PC-3 (cell line): ENCODE measurements around the gene RNU1-2.
"Not testable (repeated sequence)": the region's sequence is repeated elsewhere in the genome, so short reads cannot be mapped to it uniquely, and the experiment has no call there.

Experiments
- EZH2 ChIP-seq: fragments of 300-600 bp; sonication (generic); IDR thresholded peaks from one replicate; pipeline ENCODE4 v1.6.1; 2017; ENCODE audit warnings: antibody characterized with exemption, mild to moderate bottlenecking, low read length; ENCODE audit not compliant: unreplicated experiment
- EZH2phosphoT487 ChIP-seq: fragments of 300-600 bp; sonication (generic); IDR thresholded peaks from 2 replicates; pipeline ENCODE4 v1.6.1; 2018; ENCODE audit warnings: mild to moderate bottlenecking, antibody characterized with exemption, low read length, borderline replicate concordance
- TF ChIP-seq, protein P1 (sequence below): fragments of 300-600 bp; sonication (generic); conservative IDR thresholded peaks from 2 replicates; pipeline ENCODE4 v1.5.1; 2017; ENCODE audit warnings: antibody characterized with exemption, low read depth, mild to moderate bottlenecking, low read length

DNA sequence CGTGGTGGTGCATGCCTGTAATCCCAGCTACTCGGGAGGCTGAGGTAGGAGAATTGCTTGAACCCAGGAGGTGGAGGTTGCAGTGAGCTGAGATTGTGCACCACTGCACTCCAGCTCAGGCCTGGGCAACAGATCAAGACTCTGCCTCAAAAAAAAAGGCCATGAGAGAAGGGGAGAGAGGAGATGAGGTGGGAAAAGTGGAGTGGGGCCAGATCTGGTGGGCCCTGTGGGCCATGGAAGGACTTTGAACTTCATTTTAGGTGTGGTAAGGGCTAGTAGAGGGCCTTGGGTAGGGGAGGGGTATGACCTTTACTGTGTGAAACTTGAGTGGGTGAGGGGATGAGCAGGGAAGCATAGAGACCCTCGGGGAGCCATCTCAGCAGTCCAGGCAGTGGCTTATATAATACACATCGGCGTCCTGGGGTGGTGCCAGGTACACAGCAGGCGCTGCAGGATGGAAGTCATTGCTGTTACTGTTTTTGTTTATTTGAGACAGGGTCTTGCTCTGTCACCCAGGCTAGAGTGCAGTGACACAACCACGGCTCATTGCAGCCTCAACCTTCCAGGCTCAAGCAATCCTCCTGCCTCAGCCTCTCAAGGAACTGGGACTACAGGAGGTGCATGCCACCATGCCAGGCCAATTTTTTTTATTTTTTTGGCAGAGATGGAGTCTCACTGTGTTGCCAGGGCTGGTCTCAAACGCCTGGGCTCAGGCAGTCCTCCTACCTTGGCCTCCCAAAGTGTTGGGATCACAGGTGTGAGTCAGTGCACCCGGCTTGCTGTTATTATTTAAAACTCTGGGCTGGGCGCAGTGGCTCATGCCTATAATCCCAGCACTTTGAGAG is 20.5 kb downstream of the RNU1-2 start:
- TF ChIP-seq, protein P1, sequence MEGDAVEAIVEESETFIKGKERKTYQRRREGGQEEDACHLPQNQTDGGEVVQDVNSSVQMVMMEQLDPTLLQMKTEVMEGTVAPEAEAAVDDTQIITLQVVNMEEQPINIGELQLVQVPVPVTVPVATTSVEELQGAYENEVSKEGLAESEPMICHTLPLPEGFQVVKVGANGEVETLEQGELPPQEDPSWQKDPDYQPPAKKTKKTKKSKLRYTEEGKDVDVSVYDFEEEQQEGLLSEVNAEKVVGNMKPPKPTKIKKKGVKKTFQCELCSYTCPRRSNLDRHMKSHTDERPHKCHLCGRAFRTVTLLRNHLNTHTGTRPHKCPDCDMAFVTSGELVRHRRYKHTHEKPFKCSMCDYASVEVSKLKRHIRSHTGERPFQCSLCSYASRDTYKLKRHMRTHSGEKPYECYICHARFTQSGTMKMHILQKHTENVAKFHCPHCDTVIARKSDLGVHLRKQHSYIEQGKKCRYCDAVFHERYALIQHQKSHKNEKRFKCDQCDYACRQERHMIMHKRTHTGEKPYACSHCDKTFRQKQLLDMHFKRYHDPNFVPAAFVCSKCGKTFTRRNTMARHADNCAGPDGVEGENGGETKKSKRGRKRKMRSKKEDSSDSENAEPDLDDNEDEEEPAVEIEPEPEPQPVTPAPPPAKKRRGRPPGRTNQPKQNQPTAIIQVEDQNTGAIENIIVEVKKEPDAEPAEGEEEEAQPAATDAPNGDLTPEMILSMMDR, result not testable (repeated sequence)
- TF ChIP-seq EZH2, EZH2phosphoT487: not testable (repeated sequence)
